Measurements from ENCODE around the gene PACSIN3. TPM values are rescaled to one million over a fixed set of nuclear protein-coding genes. Genes with fewer than 3 reads are reported as not detected.
"Not testable (repeated sequence)": the region's sequence is repeated elsewhere in the genome, so short reads cannot be mapped to it uniquely, and the experiment has no call there.

The PACSIN3 gene
- total RNA-seq, 1 donor from 2014 or later = 127 TPM

DNA sequence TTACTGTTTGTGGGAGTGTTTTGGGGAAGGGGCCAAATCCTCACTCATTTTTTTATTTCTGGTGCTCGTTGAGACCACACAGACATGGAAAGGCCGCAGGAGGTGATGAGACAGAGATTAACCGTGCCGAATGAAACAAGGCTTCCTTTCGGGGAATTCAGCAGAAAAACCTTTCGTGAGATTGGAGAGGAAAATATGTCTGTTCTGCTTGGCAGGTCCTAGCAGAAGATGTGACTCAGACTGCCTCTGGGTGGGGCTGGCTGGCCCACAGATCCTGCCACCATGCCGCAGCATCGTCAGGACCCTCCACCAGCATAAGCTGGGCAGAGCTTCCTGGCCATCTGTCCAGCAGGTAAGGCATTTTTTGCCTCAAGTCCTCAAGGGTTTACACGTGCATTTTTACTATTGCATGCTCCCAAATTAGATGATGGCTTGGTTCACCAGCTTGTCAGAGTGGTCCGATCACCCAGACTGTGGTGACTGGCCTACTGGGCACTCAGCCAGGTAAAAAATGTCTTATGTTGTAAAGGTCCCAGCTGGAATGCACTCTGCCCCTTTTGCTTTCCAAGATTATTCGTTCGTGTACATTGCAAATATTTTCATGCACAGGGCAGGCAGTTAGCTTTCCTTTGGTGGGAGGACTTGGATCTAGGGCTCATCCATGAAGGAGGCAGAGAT lies 30.0 kb upstream of the PACSIN3 start:
- H3K9me3 ChIP-seq (ENCODE audit: control insufficient read depth in 3 of 3, low read length in 3 of 3) = no peaks in the 10 kb centered on the region
- H3K27ac ChIP-seq (ENCODE audit: low read depth, low read length) = peak overlapping the region; percentile 97
- peak overlapping the region; percentile 89 to 92 (median 91) for H3K9ac ChIP-seq (ENCODE audit: low read depth in 1 of 3, low read length in 3 of 3)
- peak overlapping the region; percentile 86 to 89 (median 87) for H3K4me3 ChIP-seq (ENCODE audit: low read length in 3 of 3)
- H3K36me3 ChIP-seq (ENCODE audit: control insufficient read depth in 3 of 3, insufficient read depth in 3 of 3, low read length in 3 of 3) = peaks cover 3 to 12% (median 7%) of the 10 kb centered on the region in 3 donors
- no peaks in the 10 kb centered on the region for H3K27me3 ChIP-seq (ENCODE audit: control insufficient read depth in 3 of 3, insufficient read depth in 3 of 3, low read length in 3 of 3)
- H3K4me1 ChIP-seq (ENCODE audit: control insufficient read depth in 3 of 3, insufficient read depth in 3 of 3, low read length in 3 of 3) = peaks cover 25 to 34% (median 27%) of the 10 kb centered on the region in 3 donors

DNA sequence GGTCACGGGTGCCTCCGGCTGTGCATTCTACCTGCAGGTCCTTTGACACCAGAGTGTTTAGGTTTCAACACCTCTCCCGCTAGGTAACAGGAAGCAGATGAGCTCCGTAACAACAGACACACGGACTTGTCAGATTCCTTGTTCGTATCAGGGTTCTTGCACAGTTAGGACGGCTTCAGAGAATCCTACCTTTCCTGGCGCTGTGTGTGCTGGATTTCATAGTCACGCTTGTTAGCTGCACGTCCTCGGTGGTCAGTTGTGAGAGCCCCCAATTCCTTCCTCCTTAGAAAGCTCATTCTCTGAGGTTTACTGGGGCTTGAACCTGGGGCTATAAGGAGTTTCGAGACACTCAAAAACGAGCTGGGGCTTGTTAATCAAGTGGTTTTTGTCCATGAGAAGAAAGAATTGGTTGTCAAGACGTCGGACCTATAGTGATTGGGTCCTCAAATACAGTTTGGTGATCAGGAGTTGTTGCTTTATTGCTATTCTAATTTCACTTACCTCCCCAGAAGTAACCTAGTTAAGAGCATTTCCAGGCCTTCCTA lies 29.2 kb upstream of the PACSIN3 start:
- no peaks in the 10 kb centered on the region for H3K9me3 ChIP-seq (ENCODE audit: control insufficient read depth in 3 of 3, low read length in 3 of 3)
- H3K36me3 ChIP-seq (ENCODE audit: control insufficient read depth in 3 of 3, insufficient read depth in 3 of 3, low read length in 3 of 3) = peaks cover 3 to 12% (median 7%) of the 10 kb centered on the region in 3 donors
- H3K9ac ChIP-seq (ENCODE audit: low read depth in 1 of 3, low read length in 3 of 3) = peak overlapping the region; percentile 89 to 92 (median 91)
- peak overlapping the region; percentile 97 for H3K27ac ChIP-seq (ENCODE audit: low read depth, low read length)
- peak overlapping the region; percentile 86 to 89 (median 87) for H3K4me3 ChIP-seq (ENCODE audit: low read length in 3 of 3)
- peaks cover 25 to 34% (median 27%) of the 10 kb centered on the region in 3 donors for H3K4me1 ChIP-seq (ENCODE audit: control insufficient read depth in 3 of 3, insufficient read depth in 3 of 3, low read length in 3 of 3)
- H3K27me3 ChIP-seq (ENCODE audit: control insufficient read depth in 3 of 3, insufficient read depth in 3 of 3, low read length in 3 of 3) = no peaks in the 10 kb centered on the region

DNA sequence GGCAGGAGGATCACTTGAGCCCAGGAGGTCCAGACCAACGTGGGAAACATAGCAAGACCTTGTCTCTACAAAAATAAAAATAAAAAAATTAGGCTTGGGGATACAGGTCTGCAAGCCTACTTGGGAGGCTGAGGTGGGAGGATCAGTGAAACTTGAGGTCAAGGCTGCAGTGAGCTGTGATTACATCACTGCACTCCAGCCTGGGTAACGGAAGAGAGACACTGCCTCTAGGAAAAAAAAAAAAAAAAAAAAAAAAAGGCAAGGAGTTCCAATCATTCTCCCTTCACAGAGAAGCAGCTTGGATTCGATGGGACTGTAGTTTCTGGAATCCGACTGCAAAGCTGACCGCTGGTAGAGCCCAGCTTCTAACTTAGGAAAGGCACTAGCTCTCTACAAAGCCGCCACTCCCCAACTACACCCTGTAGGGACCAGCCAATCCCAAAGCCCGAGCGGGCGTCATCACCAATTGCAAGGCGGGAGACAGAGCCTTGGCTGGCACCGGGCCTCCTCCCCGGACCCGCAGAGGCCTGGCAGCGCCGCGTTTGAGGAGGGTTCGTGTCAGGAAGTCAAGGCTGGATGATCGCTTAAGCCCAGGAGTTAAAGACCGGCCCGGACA lies 27.8 kb upstream of the PACSIN3 start:
- H3K27ac ChIP-seq (ENCODE audit: low read depth, low read length) = peak overlapping the region; percentile 97
- H3K4me1 ChIP-seq (ENCODE audit: control insufficient read depth in 3 of 3, insufficient read depth in 3 of 3, low read length in 3 of 3) = peaks cover 25 to 34% (median 27%) of the 10 kb centered on the region in 3 donors
- H3K36me3 ChIP-seq (ENCODE audit: control insufficient read depth in 3 of 3, insufficient read depth in 3 of 3, low read length in 3 of 3) = peaks cover 0 to 8% (median 5%) of the 10 kb centered on the region in 3 donors
- H3K9me3 ChIP-seq (ENCODE audit: control insufficient read depth in 3 of 3, low read length in 3 of 3) = no peaks in the 10 kb centered on the region
- peak overlapping the region; percentile 85 to 92 (median 91) for H3K9ac ChIP-seq (ENCODE audit: low read depth in 1 of 3, low read length in 3 of 3)
- peak overlapping the region; percentile 78 to 89 (median 78) for H3K4me3 ChIP-seq (ENCODE audit: low read length in 3 of 3)
- no peaks in the 10 kb centered on the region for H3K27me3 ChIP-seq (ENCODE audit: control insufficient read depth in 3 of 3, insufficient read depth in 3 of 3, low read length in 3 of 3)

DNA sequence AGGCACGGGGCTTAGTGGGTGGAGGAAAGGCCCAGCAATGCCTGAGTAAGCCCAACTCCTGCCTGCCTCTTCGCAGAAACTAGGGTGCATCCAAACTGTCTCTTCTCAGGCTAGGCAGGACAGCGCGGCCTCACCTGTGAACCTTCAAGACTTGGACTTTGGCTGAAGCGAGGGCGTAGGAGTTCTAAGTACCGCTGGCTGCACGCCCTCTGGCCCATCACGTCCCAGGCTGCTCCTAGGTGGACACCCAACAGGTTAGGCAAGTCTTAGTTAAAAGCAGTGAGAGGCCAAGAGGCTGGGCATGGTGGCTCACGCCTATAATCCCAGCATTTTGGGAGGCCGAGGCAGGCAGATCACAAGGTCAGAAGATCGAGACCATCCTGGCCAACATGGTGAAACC lies 26.7 kb upstream of the PACSIN3 start:
- Histone ChIP-seq H3K9ac (ENCODE audit: low read depth in 1 of 3, low read length in 3 of 3) (no peak overlapping the region), H3K27me3 (ENCODE audit: control insufficient read depth in 3 of 3, insufficient read depth in 3 of 3, low read length in 3 of 3) (no peaks in the 10 kb centered on the region), H3K4me3 (ENCODE audit: low read length in 3 of 3) (no peak overlapping the region), H3K9me3 (ENCODE audit: control insufficient read depth in 3 of 3, low read length in 3 of 3) (no peaks in the 10 kb centered on the region), H3K27ac (ENCODE audit: low read depth, low read length) (no peak overlapping the region), H3K36me3 (ENCODE audit: control insufficient read depth in 3 of 3, insufficient read depth in 3 of 3, low read length in 3 of 3) (peaks cover 0 to 2% (median 0%) of the 10 kb centered on the region in 3 donors), H3K4me1 (ENCODE audit: control insufficient read depth in 3 of 3, insufficient read depth in 3 of 3, low read length in 3 of 3) (peaks cover 25 to 32% (median 27%) of the 10 kb centered on the region in 3 donors)

DNA sequence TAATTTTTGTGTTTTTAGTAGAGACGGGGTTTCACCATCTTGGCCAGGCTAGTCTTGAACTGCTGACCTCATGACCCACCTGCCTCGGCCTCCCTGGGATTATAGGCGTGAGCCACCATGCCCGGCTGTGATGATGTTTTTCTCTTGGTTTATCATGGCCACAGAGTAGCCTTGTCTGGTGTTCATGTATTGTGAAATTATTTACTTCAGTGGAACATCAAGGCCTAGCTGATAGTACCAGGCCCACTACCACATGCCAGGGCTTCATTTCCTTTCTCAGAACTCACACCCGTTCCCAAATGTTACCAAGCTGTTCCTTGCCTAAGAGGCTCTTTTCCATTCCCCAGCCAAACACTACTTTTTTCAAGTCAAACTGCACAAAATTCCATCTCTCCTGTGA lies 22.4 kb upstream of the PACSIN3 start:
- H3K4me1 ChIP-seq (ENCODE audit: control insufficient read depth in 3 of 3, insufficient read depth in 3 of 3, low read length in 3 of 3) = peaks cover 0 to 3% (median 0%) of the 10 kb centered on the region in 3 donors
- H3K27ac ChIP-seq (ENCODE audit: low read depth, low read length) = no peak overlapping the region
- H3K36me3 ChIP-seq (ENCODE audit: control insufficient read depth in 3 of 3, insufficient read depth in 3 of 3, low read length in 3 of 3) = no peaks in the 10 kb centered on the region

DNA sequence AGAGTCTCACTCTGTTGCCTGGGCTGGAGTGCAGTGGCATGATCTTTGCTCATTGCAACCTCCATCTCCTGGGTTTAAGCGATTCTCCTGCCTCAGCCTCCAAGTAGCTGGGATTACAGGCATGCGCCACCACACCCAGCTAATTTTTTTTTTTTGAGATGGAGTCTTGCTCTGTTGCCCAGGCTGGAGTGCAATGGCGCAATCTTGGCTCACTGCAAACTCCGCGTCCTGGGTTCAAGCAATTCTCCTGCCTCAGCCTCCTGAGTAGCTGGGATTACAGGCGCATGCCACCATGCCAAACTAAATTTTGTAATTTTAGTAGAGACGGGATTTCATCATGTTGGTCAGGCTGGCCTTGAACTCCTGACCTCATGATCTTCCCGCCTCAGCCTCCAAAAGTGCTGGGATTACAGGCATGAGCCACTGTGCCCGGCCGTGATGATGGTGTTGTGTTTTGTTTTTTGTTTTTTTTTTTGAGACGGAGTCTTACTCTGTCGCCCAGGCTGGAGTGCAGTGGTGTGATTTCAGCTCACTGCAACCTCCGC lies 21.8 kb upstream of the PACSIN3 start:
- not testable (repeated sequence) for H3K9me3 ChIP-seq (ENCODE audit: control insufficient read depth in 3 of 3, low read length in 3 of 3); H3K9ac ChIP-seq (ENCODE audit: low read depth in 1 of 3, low read length in 3 of 3); H3K27me3 ChIP-seq (ENCODE audit: control insufficient read depth in 3 of 3, insufficient read depth in 3 of 3, low read length in 3 of 3); H3K27ac ChIP-seq (ENCODE audit: low read depth, low read length); H3K36me3 ChIP-seq (ENCODE audit: control insufficient read depth in 3 of 3, insufficient read depth in 3 of 3, low read length in 3 of 3); H3K4me3 ChIP-seq (ENCODE audit: low read length in 3 of 3); H3K4me1 ChIP-seq (ENCODE audit: control insufficient read depth in 3 of 3, insufficient read depth in 3 of 3, low read length in 3 of 3)

More for the DNA sequence above, 22.4 kb upstream of the PACSIN3 start:
- H3K27me3 ChIP-seq (ENCODE audit: control insufficient read depth in 3 of 3, insufficient read depth in 3 of 3, low read length in 3 of 3) = no peaks in the 10 kb centered on the region
- no peaks in the 10 kb centered on the region for H3K9me3 ChIP-seq (ENCODE audit: control insufficient read depth in 3 of 3, low read length in 3 of 3)
- no peak overlapping the region for H3K4me3 ChIP-seq (ENCODE audit: low read length in 3 of 3)
- no peak overlapping the region for H3K9ac ChIP-seq (ENCODE audit: low read depth in 1 of 3, low read length in 3 of 3)

DNA sequence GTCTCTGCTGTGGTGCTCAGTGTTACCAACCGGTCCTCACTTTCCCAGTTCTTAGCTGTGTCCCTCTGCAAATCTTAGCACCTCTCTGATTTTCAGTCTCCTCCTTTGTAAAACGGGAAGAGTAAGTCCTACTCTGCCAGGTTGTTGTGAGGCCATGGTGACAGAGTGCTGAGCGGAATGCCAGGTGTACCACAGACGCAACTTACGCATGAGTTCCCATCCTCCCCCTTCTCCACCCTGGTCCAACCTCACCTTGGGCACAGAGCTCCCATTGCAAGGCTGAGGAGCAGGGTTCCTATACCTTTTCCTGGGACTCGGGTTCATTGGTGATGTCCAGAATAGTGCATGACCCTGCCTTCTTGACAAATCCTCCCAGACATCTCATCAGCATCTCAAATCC lies 21.2 kb upstream of the PACSIN3 start:
- Histone ChIP-seq H3K9ac (ENCODE audit: low read depth in 1 of 3, low read length in 3 of 3) (no peak overlapping the region), H3K27ac (ENCODE audit: low read depth, low read length) (no peak overlapping the region), H3K27me3 (ENCODE audit: control insufficient read depth in 3 of 3, insufficient read depth in 3 of 3, low read length in 3 of 3) (no peaks in the 10 kb centered on the region), H3K9me3 (ENCODE audit: control insufficient read depth in 3 of 3, low read length in 3 of 3) (no peaks in the 10 kb centered on the region), H3K4me3 (ENCODE audit: low read length in 3 of 3) (no peak overlapping the region), H3K4me1 (ENCODE audit: control insufficient read depth in 3 of 3, insufficient read depth in 3 of 3, low read length in 3 of 3) (no peaks in the 10 kb centered on the region), H3K36me3 (ENCODE audit: control insufficient read depth in 3 of 3, insufficient read depth in 3 of 3, low read length in 3 of 3) (no peaks in the 10 kb centered on the region)

DNA sequence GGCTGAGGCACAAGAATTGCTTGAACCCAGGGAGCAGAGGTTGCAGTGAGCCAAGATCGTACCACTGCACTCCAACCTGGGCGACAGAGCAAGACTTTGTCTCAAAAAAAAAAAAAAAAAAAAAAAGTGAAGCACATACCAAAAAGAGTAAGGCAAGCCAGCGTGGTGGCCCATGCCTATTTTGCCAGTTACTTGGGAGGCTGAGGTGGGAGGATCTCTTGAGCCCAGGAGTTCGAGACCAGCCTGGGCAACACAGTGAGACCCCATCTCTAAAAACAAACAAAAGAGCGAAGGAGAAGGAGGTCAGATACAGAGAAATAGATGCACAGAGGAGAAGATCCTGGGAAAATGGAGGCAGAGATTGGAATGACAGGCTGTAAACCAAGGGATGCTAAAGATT lies 20.3 kb upstream of the PACSIN3 start:
- H3K36me3 ChIP-seq (ENCODE audit: control insufficient read depth in 3 of 3, insufficient read depth in 3 of 3, low read length in 3 of 3); H3K9ac ChIP-seq (ENCODE audit: low read depth in 1 of 3, low read length in 3 of 3): not testable (repeated sequence)

DNA sequence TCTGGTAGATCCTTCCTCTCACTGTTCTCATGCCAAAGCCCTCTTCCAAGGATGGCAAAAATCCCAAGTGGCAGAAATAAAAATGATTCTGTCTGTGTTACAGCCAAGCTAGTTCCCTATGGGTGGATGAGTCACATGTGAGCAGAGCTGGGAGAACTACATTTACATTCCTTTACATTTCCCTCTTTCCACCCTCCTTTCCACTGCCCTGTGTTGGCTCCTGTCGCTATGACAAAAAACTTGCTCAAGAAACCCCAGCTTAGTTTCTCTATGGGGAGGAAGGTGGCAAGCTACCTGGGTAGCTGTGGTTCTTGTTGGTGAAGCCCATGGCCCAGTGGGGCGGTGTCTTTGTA lies 18.4 kb upstream of the PACSIN3 start:
- Histone ChIP-seq H3K27ac (ENCODE audit: low read depth, low read length) (no peak overlapping the region), H3K9me3 (ENCODE audit: control insufficient read depth in 3 of 3, low read length in 3 of 3) (no peaks in the 10 kb centered on the region), H3K4me1 (ENCODE audit: control insufficient read depth in 3 of 3, insufficient read depth in 3 of 3, low read length in 3 of 3) (no peaks in the 10 kb centered on the region), H3K4me3 (ENCODE audit: low read length in 3 of 3) (no peak overlapping the region), H3K9ac (ENCODE audit: low read depth in 1 of 3, low read length in 3 of 3) (no peak overlapping the region), H3K27me3 (ENCODE audit: control insufficient read depth in 3 of 3, insufficient read depth in 3 of 3, low read length in 3 of 3) (no peaks in the 10 kb centered on the region), H3K36me3 (ENCODE audit: control insufficient read depth in 3 of 3, insufficient read depth in 3 of 3, low read length in 3 of 3) (no peaks in the 10 kb centered on the region)

More for the DNA sequence above, 20.3 kb upstream of the PACSIN3 start:
- not testable (repeated sequence) for H3K4me3 ChIP-seq (ENCODE audit: low read length in 3 of 3); H3K27me3 ChIP-seq (ENCODE audit: control insufficient read depth in 3 of 3, insufficient read depth in 3 of 3, low read length in 3 of 3); H3K4me1 ChIP-seq (ENCODE audit: control insufficient read depth in 3 of 3, insufficient read depth in 3 of 3, low read length in 3 of 3); H3K9me3 ChIP-seq (ENCODE audit: control insufficient read depth in 3 of 3, low read length in 3 of 3); H3K27ac ChIP-seq (ENCODE audit: low read depth, low read length)

DNA sequence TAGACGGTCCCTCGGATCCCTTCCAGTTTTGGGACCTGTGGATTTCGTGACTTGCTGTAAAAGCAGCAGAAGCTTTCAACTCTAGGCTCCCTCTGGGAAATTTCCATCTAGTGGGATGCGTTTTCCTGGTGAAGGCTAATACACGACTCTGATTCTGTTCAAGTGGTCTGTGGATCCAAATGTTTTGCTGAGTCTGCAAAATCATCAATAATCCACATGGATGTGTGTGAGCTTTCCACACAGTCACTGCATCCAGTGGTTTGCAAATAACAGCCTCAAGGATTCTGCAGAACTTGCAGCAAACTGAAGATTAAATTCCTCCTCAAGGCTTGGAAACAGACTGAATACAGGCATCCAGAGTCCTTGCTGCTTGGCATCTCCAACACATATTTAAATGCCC lies 16.3 kb upstream of the PACSIN3 start:
- Histone ChIP-seq H3K27ac (ENCODE audit: low read depth, low read length) (no peak overlapping the region), H3K4me3 (ENCODE audit: low read length in 3 of 3) (no peak overlapping the region), H3K4me1 (ENCODE audit: control insufficient read depth in 3 of 3, insufficient read depth in 3 of 3, low read length in 3 of 3) (no peaks in the 10 kb centered on the region), H3K27me3 (ENCODE audit: control insufficient read depth in 3 of 3, insufficient read depth in 3 of 3, low read length in 3 of 3) (no peaks in the 10 kb centered on the region), H3K36me3 (ENCODE audit: control insufficient read depth in 3 of 3, insufficient read depth in 3 of 3, low read length in 3 of 3) (no peaks in the 10 kb centered on the region), H3K9me3 (ENCODE audit: control insufficient read depth in 3 of 3, low read length in 3 of 3) (no peaks in the 10 kb centered on the region), H3K9ac (ENCODE audit: low read depth in 1 of 3, low read length in 3 of 3) (no peak overlapping the region)
